ENCODE results near the gene PDXP. TPM values are rescaled to one million over a fixed set of nuclear protein-coding genes. Genes with fewer than 3 reads are reported as not detected.

The PDXP gene
- total and polyA plus RNA-seq, 9 of the 15 experiments (the other 6 are each of a cell fraction or from before 2014, with no cell fraction given), result 7.9 to 54.2 (median 38.8) TPM

DNA sequence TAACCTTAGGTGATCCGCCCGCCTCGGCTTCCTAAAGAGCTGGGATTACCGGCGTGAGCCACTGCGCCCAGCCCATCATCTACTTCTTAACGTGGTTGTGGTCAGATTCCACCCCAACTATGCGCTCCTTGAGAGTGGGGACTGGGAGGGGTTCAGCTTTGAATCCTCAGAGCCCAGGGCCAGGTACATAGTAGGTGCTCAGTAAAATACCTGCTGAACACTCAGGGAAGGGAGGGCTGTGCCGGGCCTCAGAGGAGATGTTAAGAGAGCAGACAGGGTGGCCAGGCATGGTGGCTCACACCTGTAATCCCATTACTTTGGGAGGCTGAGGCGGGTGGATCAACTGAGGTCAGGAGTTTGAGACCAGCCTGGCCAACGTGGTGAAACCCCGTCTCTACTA, 15.7 kb downstream of the PDXP start (continued):
- TF ChIP-seq STAT6 (CRISPR knock-in tag; IDR thresholded peaks at IDR 0.05), result no peak
- no peak for TF ChIP-seq IRF2 (CRISPR knock-in tag; IDR thresholded peaks at IDR 0.05)

- H3K9me1 ChIP-seq (ENCODE audit: control insufficient read depth, insufficient read depth, low read length), result no peaks in the 10 kb centered on the region
- ChIA-PET CTCF (ENCODE audit: low intra/inter-chr PET ratio) (no interaction called here), POLR2A (interaction anchor here (0.5 to 2.1 kb wide), 15 partner anchors 8 to 163 kb away, joined by 3 to 12 read pairs (median 3); partner anchors contain the start of genes NOL12 and PDXP)
- peak; percentile 90 to 95 (median 91) for DNase-seq (ENCODE audit: extremely low read depth in 1 of 4, low spot score in 3 of 4)
- peaks cover 2 to 57% of the 10 kb centered on the region in 2 experiments; a peak in 3 of 5 replicates for H3K4me1 ChIP-seq (replicated peaks in 1 of 2; ENCODE audit: control insufficient read depth in 2 of 2, insufficient read depth in 2 of 2, low read length in 2 of 2)
- H2AFZ ChIP-seq (ENCODE audit: low read depth, low read length), result peak within 1 kb of the TSS; percentile 71
- 0% methylated on average over 28 of the region's 34 CpGs for WGBS (ENCODE audit: insufficient coverage, low coverage, missing lambda C conversion rate)
- H3K27me3 ChIP-seq (ENCODE audit: control insufficient read depth in 2 of 2, insufficient read depth in 2 of 2, low read length in 2 of 2), result no peaks in the 10 kb centered on the region
- no peaks in the 10 kb centered on the region for H3K9me3 ChIP-seq (replicated peaks; ENCODE audit: control insufficient read depth, insufficient read depth, low read depth, low read length)
- H3K4me3 ChIP-seq, result peak within 1 kb of the TSS; percentile 52
- ATAC-seq, result peak; percentile 93
- no TSS peak for BruUV-seq (replicated peaks)
- H3K36me3 ChIP-seq (ENCODE audit: control insufficient read depth, insufficient read depth, low read length), result peaks cover 5% of the 10 kb centered on the region; the same call in 1 of the 3 replicates
- peak; percentile 93 for FAIRE-seq
- H4K20me1 ChIP-seq (replicated peaks; ENCODE audit: control insufficient read depth, insufficient read depth, low read length), result no peaks in the 10 kb centered on the region
- H3K9ac ChIP-seq (ENCODE audit: insufficient read depth in 1 of 2, low read depth in 2 of 2, low read length in 2 of 2), result peak within 1 kb of the TSS; percentile 71 to 87
- H3K79me2 ChIP-seq (ENCODE audit: control insufficient read depth, insufficient read depth, low read length), result peaks cover 23% of the 10 kb centered on the region
- in situ Hi-C loops (cut with MboI), result no loop called here
- H3K27ac ChIP-seq (ENCODE audit: extremely low read depth, low read depth, low read length), result peak within 1 kb of the TSS; percentile 85
- intact Hi-C loops (cut with micrococcal nuclease), result no loop called here
- peak within 1 kb of the TSS; percentile 86 for H3K4me2 ChIP-seq (ENCODE audit: insufficient read depth, low read length)
- no peak for TF ChIP-seq C11orf30 (IDR thresholded peaks at IDR 0.05; ENCODE audit: low read depth)
- TF ChIP-seq MLLT1 (IDR thresholded peaks at IDR 0.05), result peak in 1 of 2 experiments; percentile 74; a peak in 1 of 4 replicates
- TF ChIP-seq TEAD1 (CRISPR knock-in tag; IDR thresholded peaks at IDR 0.05), result peak; percentile 31 to 38; a peak in 1 of 4 replicates
- peak; percentile 68 for TF ChIP-seq CXXC5 (CRISPR knock-in tag; IDR thresholded peaks at IDR 0.05)
- no peak for TF ChIP-seq RBM22 (IDR thresholded peaks at IDR 0.05; ENCODE audit: low read depth, low read length, poor library complexity, severe bottlenecking)
- TF ChIP-seq PTBP1 (IDR thresholded peaks at IDR 0.05; ENCODE audit: low read depth, low read length), result 0 out of 2 replicates have a peak, but pooled peaks have one; percentile 72
- no peak for TF ChIP-seq FOXK1 (CRISPR knock-in tag; IDR thresholded peaks at IDR 0.05; ENCODE audit: borderline replicate concordance)
- TF ChIP-seq DIDO1 (tag; IDR thresholded peaks at IDR 0.05; ENCODE audit: low read depth), result no peak
- peak; percentile 96 for TF ChIP-seq ZNF263 (CRISPR knock-in tag; IDR thresholded peaks at IDR 0.05; ENCODE audit: borderline replicate concordance)
- peak in 1 of 2 experiments; percentile 26; a peak in 1 of 4 replicates for TF ChIP-seq TRIM24 (IDR thresholded peaks at IDR 0.05)
- TF ChIP-seq SMARCE1 (IDR thresholded peaks at IDR 0.05), result 0 out of 2 replicates have a peak, but pooled peaks have one; percentile 1
- TF ChIP-seq PHF21A (IDR thresholded peaks at IDR 0.05; ENCODE audit: borderline replicate concordance, low read depth), result peak; percentile 56; the same call in 1 of the 2 replicates
Measured at GRCh38 chr22:37674951-37675929, 16.7 kb downstream of the PDXP start, which contains the start of gene LGALS1. LGALS1 (plus strand) TSS chr22:37675636; CDS start chr22:37675703, 67 bp downstream.
